ENCODE data around the gene CLOCK.

The CLOCK gene

DNA sequence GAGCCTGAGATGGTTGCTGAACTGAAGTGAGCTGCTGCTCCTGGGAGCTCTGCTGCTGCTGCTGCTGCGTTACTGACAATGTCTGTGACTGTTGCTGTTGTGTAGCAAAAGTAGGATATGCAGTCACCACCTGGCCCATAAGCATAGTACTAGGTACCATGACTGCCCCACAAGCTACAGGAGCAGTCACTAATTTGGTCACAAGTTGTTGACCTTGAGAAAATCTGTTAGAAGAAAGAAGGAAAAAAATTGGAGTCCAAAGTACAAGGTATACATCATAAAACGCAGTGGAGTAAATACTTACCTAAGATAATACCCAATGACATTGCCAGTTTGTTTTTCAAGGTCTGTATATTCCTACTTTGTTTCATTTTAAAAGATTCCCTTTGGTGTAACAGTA lies 108.4 kb downstream of the CLOCK start:
- Histone ChIP-seq H3K4me1 (ENCODE audit: control insufficient read depth, low read depth, low read length) (no peaks in the 10 kb centered on the region), H3K4me3 (ENCODE audit: low read length) (no peak overlapping the region), H2AK5ac (ENCODE audit: low read length) (no peak overlapping the region), H3K79me2 (ENCODE audit: control insufficient read depth, insufficient read depth, low read length) (no peaks in the 10 kb centered on the region), H4K5ac (ENCODE audit: low read length) (no peak overlapping the region), H2BK15ac (replicated peaks; ENCODE audit: low read depth) (no peak overlapping the region), H3K27me3 (ENCODE audit: insufficient read depth, low read length, poor library complexity) (no peaks in the 10 kb centered on the region), H3K23ac (ENCODE audit: low read length) (no peak overlapping the region), H3K4ac (ENCODE audit: low read depth, low read length) (no peak overlapping the region), H3K36me3 (ENCODE audit: control insufficient read depth, insufficient read depth, low read length) (no peaks in the 10 kb centered on the region), H2BK5ac (ENCODE audit: low read length) (no peak overlapping the region), H3K4me2 (ENCODE audit: low read length) (no peak overlapping the region), H3K79me1 (ENCODE audit: low read length) (no peaks in the 10 kb centered on the region), H2BK120ac (ENCODE audit: low read depth, low read length) (no peak overlapping the region), H3K18ac (ENCODE audit: low read length) (no peak overlapping the region), H3K9ac (ENCODE audit: low read length) (no peak overlapping the region), H3K56ac (ENCODE audit: low read length) (no peak overlapping the region), H4K8ac (ENCODE audit: low read depth, low read length) (no peak overlapping the region), H3K27ac (ENCODE audit: low read depth, low read length) (no peak overlapping the region)
- DNase-seq = no peak
- WGBS (ENCODE audit: extremely low coverage, insufficient coverage, low lambda C conversion rate) = no CpG with 5 or more reads among the region's 2 CpGs

GRCh38 chr4:55437823-55438222 lies 108.9 kb downstream of the CLOCK start:
- Histone ChIP-seq H2AK5ac (ENCODE audit: low read length) (no peak overlapping the region), H3K36me3 (ENCODE audit: control insufficient read depth, insufficient read depth, low read length) (no peaks in the 10 kb centered on the region), H2BK15ac (replicated peaks; ENCODE audit: low read depth) (no peak overlapping the region), H3K4me1 (ENCODE audit: control insufficient read depth, low read depth, low read length) (no peaks in the 10 kb centered on the region), H3K27ac (ENCODE audit: low read depth, low read length) (no peak overlapping the region), H3K79me2 (ENCODE audit: control insufficient read depth, insufficient read depth, low read length) (no peaks in the 10 kb centered on the region), H4K5ac (ENCODE audit: low read length) (no peak overlapping the region), H3K18ac (ENCODE audit: low read length) (no peak overlapping the region), H3K79me1 (ENCODE audit: low read length) (no peaks in the 10 kb centered on the region), H3K9ac (ENCODE audit: low read length) (no peak overlapping the region), H3K23ac (ENCODE audit: low read length) (no peak overlapping the region), H4K8ac (ENCODE audit: low read depth, low read length) (no peak overlapping the region), H2BK120ac (ENCODE audit: low read depth, low read length) (no peak overlapping the region), H3K4ac (ENCODE audit: low read depth, low read length) (no peak overlapping the region), H3K4me3 (ENCODE audit: low read length) (no peak overlapping the region), H3K4me2 (ENCODE audit: low read length) (no peak overlapping the region), H3K27me3 (ENCODE audit: insufficient read depth, low read length, poor library complexity) (no peaks in the 10 kb centered on the region), H2BK5ac (ENCODE audit: low read length) (no peak overlapping the region), H3K56ac (ENCODE audit: low read length) (no peak overlapping the region)
- DNase-seq = no peak
- WGBS (ENCODE audit: extremely low coverage, insufficient coverage, low lambda C conversion rate) = no CpG with 5 or more reads among the region's 3 CpGs

GRCh38 chr4:55437356-55437796 lies 109.3 kb downstream of the CLOCK start:
- no peaks in the 10 kb centered on the region for H3K27me3 ChIP-seq (ENCODE audit: insufficient read depth, low read length, poor library complexity)

DNA sequence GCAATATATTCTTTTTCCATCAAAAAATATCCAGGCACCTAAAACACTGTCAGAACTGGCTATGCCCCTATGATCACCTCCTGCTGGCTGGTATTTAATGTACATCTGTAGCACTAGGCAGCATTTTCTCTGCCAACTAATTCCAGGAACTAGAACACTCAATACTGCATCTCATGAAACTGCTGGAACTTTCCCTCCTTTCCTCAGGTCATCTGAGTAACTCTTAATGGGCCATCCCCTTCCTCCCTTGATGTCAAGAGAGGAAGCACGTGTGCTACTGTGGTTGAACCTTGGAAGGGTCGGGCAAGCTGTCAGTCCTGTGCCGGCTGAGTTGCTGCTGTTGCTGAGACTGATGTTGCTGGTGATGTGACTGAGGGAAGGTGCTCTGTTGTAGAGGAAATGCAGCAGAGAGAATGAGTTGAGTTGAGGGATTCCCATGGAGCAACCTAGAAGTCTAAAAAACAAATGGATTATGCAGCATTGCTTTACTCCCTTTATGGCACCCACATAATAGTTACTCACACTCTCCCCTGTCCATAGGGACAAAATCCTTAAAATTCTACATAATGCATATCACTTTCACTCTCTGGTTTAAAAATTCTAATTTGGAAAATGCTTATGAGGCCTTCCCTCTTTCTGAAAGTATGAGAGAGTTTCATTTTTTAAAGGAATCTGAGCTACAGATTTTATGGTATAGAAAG lies 111.4 kb downstream of the CLOCK start:
- Histone ChIP-seq H3K9ac (ENCODE audit: low read length) (no peak overlapping the region), H3K36me3 (ENCODE audit: control insufficient read depth, insufficient read depth, low read length) (no peaks in the 10 kb centered on the region), H3K18ac (ENCODE audit: low read length) (no peak overlapping the region), H4K8ac (ENCODE audit: low read depth, low read length) (no peak overlapping the region), H4K5ac (ENCODE audit: low read length) (no peak overlapping the region), H3K4me2 (ENCODE audit: low read length) (no peak overlapping the region), H3K27ac (ENCODE audit: low read depth, low read length) (no peak overlapping the region), H2AK5ac (ENCODE audit: low read length) (no peak overlapping the region), H3K56ac (ENCODE audit: low read length) (no peak overlapping the region), H3K4me1 (ENCODE audit: control insufficient read depth, low read depth, low read length) (no peaks in the 10 kb centered on the region), H2BK5ac (ENCODE audit: low read length) (no peak overlapping the region), H3K27me3 (ENCODE audit: insufficient read depth, low read length, poor library complexity) (no peaks in the 10 kb centered on the region), H3K79me2 (ENCODE audit: control insufficient read depth, insufficient read depth, low read length) (no peaks in the 10 kb centered on the region), H3K4ac (ENCODE audit: low read depth, low read length) (no peak overlapping the region), H3K79me1 (ENCODE audit: low read length) (no peaks in the 10 kb centered on the region), H2BK120ac (ENCODE audit: low read depth, low read length) (no peak overlapping the region), H3K23ac (ENCODE audit: low read length) (no peak overlapping the region), H3K4me3 (ENCODE audit: low read length) (no peak overlapping the region), H2BK15ac (replicated peaks; ENCODE audit: low read depth) (no peak overlapping the region)
- no CpG with 5 or more reads among the region's 3 CpGs for WGBS (ENCODE audit: extremely low coverage, insufficient coverage, low lambda C conversion rate)
- DNase-seq = peak; percentile 25

More at GRCh38 chr4:55437356-55437796, 109.3 kb downstream of the CLOCK start:
- no peaks in the 10 kb centered on the region for H3K36me3 ChIP-seq (ENCODE audit: control insufficient read depth, insufficient read depth, low read length)
- no peak overlapping the region for H3K23ac ChIP-seq (ENCODE audit: low read length)
- H3K79me1 ChIP-seq (ENCODE audit: low read length) = no peaks in the 10 kb centered on the region
- H3K4me3 ChIP-seq (ENCODE audit: low read length) = no peak overlapping the region
- H4K8ac ChIP-seq (ENCODE audit: low read depth, low read length) = no peak overlapping the region
- no peak overlapping the region for H2BK15ac ChIP-seq (replicated peaks; ENCODE audit: low read depth)
- H2AK5ac ChIP-seq (ENCODE audit: low read length) = no peak overlapping the region
- no peak overlapping the region for H3K4ac ChIP-seq (ENCODE audit: low read depth, low read length)
- no peak for DNase-seq
- H3K56ac ChIP-seq (ENCODE audit: low read length) = no peak overlapping the region
- H3K9ac ChIP-seq (ENCODE audit: low read length) = no peak overlapping the region
- no peak overlapping the region for H2BK5ac ChIP-seq (ENCODE audit: low read length)
- H3K18ac ChIP-seq (ENCODE audit: low read length) = no peak overlapping the region
- H3K4me1 ChIP-seq (ENCODE audit: control insufficient read depth, low read depth, low read length) = no peaks in the 10 kb centered on the region
- H3K4me2 ChIP-seq (ENCODE audit: low read length) = no peak overlapping the region
- no peak overlapping the region for H2BK120ac ChIP-seq (ENCODE audit: low read depth, low read length)
- no peak overlapping the region for H3K27ac ChIP-seq (ENCODE audit: low read depth, low read length)
- WGBS (ENCODE audit: extremely low coverage, insufficient coverage, low lambda C conversion rate) = no CpG with 5 or more reads among the region's 5 CpGs
- H4K5ac ChIP-seq (ENCODE audit: low read length) = no peak overlapping the region
- no peaks in the 10 kb centered on the region for H3K79me2 ChIP-seq (ENCODE audit: control insufficient read depth, insufficient read depth, low read length)

DNA sequence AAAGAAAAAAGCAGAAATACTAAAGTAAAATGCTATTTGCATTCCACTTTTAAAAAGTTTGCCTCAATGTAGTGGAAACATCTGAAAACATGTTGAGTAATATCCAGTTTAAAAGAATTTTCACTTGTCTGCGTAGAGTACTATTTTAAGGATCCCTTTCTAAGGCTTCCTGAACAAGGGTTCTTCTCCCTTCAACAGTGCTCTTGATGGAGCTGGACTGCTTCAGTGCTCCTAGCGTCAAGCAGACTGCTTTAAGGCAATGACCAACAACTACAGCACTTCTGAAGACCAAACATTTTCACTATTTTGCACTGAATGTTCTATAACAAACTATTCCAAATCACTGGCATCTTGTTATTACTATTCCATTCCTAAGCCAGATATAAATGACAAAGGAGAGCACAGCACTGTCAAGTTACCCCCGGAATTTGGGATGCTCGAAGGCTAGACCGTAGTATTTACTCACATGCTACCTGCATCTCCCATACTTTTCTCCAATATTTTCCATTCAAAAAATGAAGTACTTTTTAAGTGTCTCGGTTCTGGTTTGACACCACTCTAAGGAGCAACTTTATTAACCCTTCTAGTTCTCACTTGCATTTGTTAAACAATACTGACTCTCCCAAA lies 114.9 kb downstream of the CLOCK start:
- Histone ChIP-seq H3K23ac (ENCODE audit: low read length) (no peak overlapping the region), H3K18ac (ENCODE audit: low read length) (no peak overlapping the region), H3K27me3 (ENCODE audit: insufficient read depth, low read length, poor library complexity) (no peaks in the 10 kb centered on the region), H3K4me3 (ENCODE audit: low read length) (no peak overlapping the region), H4K8ac (ENCODE audit: low read depth, low read length) (no peak overlapping the region), H2BK15ac (replicated peaks; ENCODE audit: low read depth) (no peak overlapping the region), H3K79me2 (ENCODE audit: control insufficient read depth, insufficient read depth, low read length) (no peaks in the 10 kb centered on the region), H3K4me1 (ENCODE audit: control insufficient read depth, low read depth, low read length) (no peaks in the 10 kb centered on the region), H3K4me2 (ENCODE audit: low read length) (no peak overlapping the region), H3K36me3 (ENCODE audit: control insufficient read depth, insufficient read depth, low read length) (peaks cover 3% of the 10 kb centered on the region), H2AK5ac (ENCODE audit: low read length) (no peak overlapping the region), H3K9ac (ENCODE audit: low read length) (no peak overlapping the region), H3K56ac (ENCODE audit: low read length) (no peak overlapping the region), H2BK5ac (ENCODE audit: low read length) (no peak overlapping the region), H4K5ac (ENCODE audit: low read length) (no peak overlapping the region), H3K27ac (ENCODE audit: low read depth, low read length) (no peak overlapping the region), H3K79me1 (ENCODE audit: low read length) (no peaks in the 10 kb centered on the region), H3K4ac (ENCODE audit: low read depth, low read length) (no peak overlapping the region), H2BK120ac (ENCODE audit: low read depth, low read length) (no peak overlapping the region)
- no peak for DNase-seq
- WGBS (ENCODE audit: extremely low coverage, insufficient coverage, low lambda C conversion rate) = no CpG with 5 or more reads among the region's 6 CpGs

Measured in mesendoderm (in vitro differentiated cells).